PC-9 (cell line): ENCODE results near the gene LUZP2.

Experiments used
- EZH2 ChIP-seq: fragments of 200-600 bp; sonication (generic); IDR thresholded peaks from 2 replicates; pipeline ENCODE4 v1.8.0; 2017; ENCODE audit warnings: antibody characterized with exemption, low read depth
- TF ChIP-seq, protein P1 (sequence below): fragments of 200-600 bp; sonication (generic); conservative IDR thresholded peaks from 2 replicates; pipeline ENCODE4 v1.6.1; 2017; ENCODE audit warnings: mixed run types, antibody characterized with exemption, mild to moderate bottlenecking, moderate library complexity

DNA sequence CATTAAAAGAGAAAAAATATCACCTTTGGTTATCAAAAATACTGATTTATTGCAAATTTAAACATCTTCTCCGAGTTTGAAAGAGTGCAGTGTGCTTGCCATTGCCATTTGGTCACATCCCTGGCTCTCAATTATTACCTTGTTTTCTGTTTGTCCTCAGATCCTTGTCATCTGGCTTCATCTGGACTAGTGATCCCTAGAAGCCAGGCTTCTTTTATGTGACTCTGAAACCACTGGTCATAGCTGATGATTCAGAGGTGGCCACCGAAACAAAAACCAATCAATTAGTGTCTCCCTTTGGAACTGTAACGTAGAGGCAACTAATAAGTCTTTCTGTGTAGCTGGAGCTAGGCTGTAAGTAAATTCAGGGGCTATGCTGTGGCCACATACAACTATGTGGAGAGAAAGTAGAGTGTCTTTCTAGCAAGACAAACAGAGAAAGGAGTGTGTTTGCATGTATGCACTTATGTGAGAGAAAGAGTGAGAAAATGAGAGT, 237.9 kb downstream of the LUZP2 start:
- TF ChIP-seq, protein P1, sequence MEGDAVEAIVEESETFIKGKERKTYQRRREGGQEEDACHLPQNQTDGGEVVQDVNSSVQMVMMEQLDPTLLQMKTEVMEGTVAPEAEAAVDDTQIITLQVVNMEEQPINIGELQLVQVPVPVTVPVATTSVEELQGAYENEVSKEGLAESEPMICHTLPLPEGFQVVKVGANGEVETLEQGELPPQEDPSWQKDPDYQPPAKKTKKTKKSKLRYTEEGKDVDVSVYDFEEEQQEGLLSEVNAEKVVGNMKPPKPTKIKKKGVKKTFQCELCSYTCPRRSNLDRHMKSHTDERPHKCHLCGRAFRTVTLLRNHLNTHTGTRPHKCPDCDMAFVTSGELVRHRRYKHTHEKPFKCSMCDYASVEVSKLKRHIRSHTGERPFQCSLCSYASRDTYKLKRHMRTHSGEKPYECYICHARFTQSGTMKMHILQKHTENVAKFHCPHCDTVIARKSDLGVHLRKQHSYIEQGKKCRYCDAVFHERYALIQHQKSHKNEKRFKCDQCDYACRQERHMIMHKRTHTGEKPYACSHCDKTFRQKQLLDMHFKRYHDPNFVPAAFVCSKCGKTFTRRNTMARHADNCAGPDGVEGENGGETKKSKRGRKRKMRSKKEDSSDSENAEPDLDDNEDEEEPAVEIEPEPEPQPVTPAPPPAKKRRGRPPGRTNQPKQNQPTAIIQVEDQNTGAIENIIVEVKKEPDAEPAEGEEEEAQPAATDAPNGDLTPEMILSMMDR, result no peak
- no peak for TF ChIP-seq EZH2
